ENCODE results near the gene PDE6D. TPM values are rescaled to one million over a fixed set of nuclear protein-coding genes. Genes with fewer than 3 reads are reported as not detected.

Gene PDE6D
- total RNA-seq, 1 experiment from 2014 or later = 43.8 TPM

- Histone ChIP-seq H3K27me3 (ENCODE audit: low read length) (no peaks in the 10 kb centered on the region), H4K20me1 (ENCODE audit: low read length) (no peaks in the 10 kb centered on the region), H3K79me2 (ENCODE audit: low read length) (no peaks in the 10 kb centered on the region), H3K4me3 (ENCODE audit: low read length) (no peak overlapping the region), H3K27ac (ENCODE audit: low read length) (no peak overlapping the region), H3K9me3 (ENCODE audit: low read length) (no peaks in the 10 kb centered on the region), H3K9ac (ENCODE audit: low read length) (no peak overlapping the region), H3K4me2 (ENCODE audit: low read length) (no peak overlapping the region), H3F3A (ENCODE audit: low read length, unreplicated experiment) (no peaks in the 10 kb centered on the region), H3K36me3 (ENCODE audit: low read depth, low read length) (no peaks in the 10 kb centered on the region), H3K4me1 (ENCODE audit: insufficient read depth, low read length) (no peaks in the 10 kb centered on the region), H3K9me2 (replicated peaks; ENCODE audit: low read length) (no peaks in the 10 kb centered on the region), H2AFZ (ENCODE audit: low read length) (no peak overlapping the region)
- TF ChIP-seq CTCF (conservative IDR thresholded peaks at IDR 0.05; ENCODE audit: low read depth, low read length) = no peak
- TF ChIP-seq EZH2 (IDR thresholded peaks at IDR 0.05; ENCODE audit: low read length, unreplicated experiment) = no peak
- no peak for TF ChIP-seq EZH2phosphoT487 (IDR thresholded peaks at IDR 0.05; ENCODE audit: borderline replicate concordance, low read length)
- POLR2A ChIA-PET (ENCODE audit: unreplicated experiment) = no interaction called here
- no TSS peak for BruUV-seq (replicated peaks)
- intact Hi-C loops (cut with micrococcal nuclease) = no loop called here
- CTCF ChIA-PET = no interaction called here
- ATAC-seq = no peak
- DNase-seq = no peak
Observed at GRCh38 chr2:231691251-231691772, 89.8 kb downstream of the PDE6D start.

- no TSS peak for BruUV-seq (replicated peaks)
- POLR2A ChIA-PET (ENCODE audit: unreplicated experiment) = no interaction called here
- Histone ChIP-seq H3K4me2 (ENCODE audit: low read length) (no peak overlapping the region), H3K79me2 (ENCODE audit: low read length) (no peaks in the 10 kb centered on the region), H4K20me1 (ENCODE audit: low read length) (no peaks in the 10 kb centered on the region), H3K4me1 (ENCODE audit: insufficient read depth, low read length) (no peaks in the 10 kb centered on the region), H3K27me3 (ENCODE audit: low read length) (no peaks in the 10 kb centered on the region), H3K9me2 (replicated peaks; ENCODE audit: low read length) (no peaks in the 10 kb centered on the region), H3K9ac (ENCODE audit: low read length) (no peak overlapping the region), H3K36me3 (ENCODE audit: low read depth, low read length) (no peaks in the 10 kb centered on the region), H3K4me3 (ENCODE audit: low read length) (no peak overlapping the region), H2AFZ (ENCODE audit: low read length) (no peak overlapping the region), H3K27ac (ENCODE audit: low read length) (no peak overlapping the region), H3K9me3 (ENCODE audit: low read length) (no peaks in the 10 kb centered on the region), H3F3A (ENCODE audit: low read length, unreplicated experiment) (no peaks in the 10 kb centered on the region)
- intact Hi-C loops (cut with micrococcal nuclease) = no loop called here
- ATAC-seq (no peak), DNase-seq (no peak)
- CTCF ChIA-PET = no interaction called here
- no peak for TF ChIP-seq CTCF (conservative IDR thresholded peaks at IDR 0.05; ENCODE audit: low read depth, low read length)
- TF ChIP-seq EZH2phosphoT487 (IDR thresholded peaks at IDR 0.05; ENCODE audit: borderline replicate concordance, low read length) = no peak
- TF ChIP-seq EZH2 (IDR thresholded peaks at IDR 0.05; ENCODE audit: low read length, unreplicated experiment) = no peak
Observed at GRCh38 chr2:231689124-231689893, 91.8 kb downstream of the PDE6D start.

GRCh38 chr2:231688719-231689118 lies 92.4 kb downstream of the PDE6D start:
- DNase-seq = no peak
- Histone ChIP-seq H3K27me3 (ENCODE audit: low read length) (no peaks in the 10 kb centered on the region), H3K79me2 (ENCODE audit: low read length) (no peaks in the 10 kb centered on the region), H3K9me2 (replicated peaks; ENCODE audit: low read length) (no peaks in the 10 kb centered on the region), H4K20me1 (ENCODE audit: low read length) (no peaks in the 10 kb centered on the region), H3K4me1 (ENCODE audit: insufficient read depth, low read length) (no peaks in the 10 kb centered on the region), H3F3A (ENCODE audit: low read length, unreplicated experiment) (no peaks in the 10 kb centered on the region), H2AFZ (ENCODE audit: low read length) (no peak overlapping the region), H3K4me3 (ENCODE audit: low read length) (no peak overlapping the region), H3K27ac (ENCODE audit: low read length) (no peak overlapping the region), H3K4me2 (ENCODE audit: low read length) (no peak overlapping the region), H3K9ac (ENCODE audit: low read length) (no peak overlapping the region), H3K9me3 (ENCODE audit: low read length) (no peaks in the 10 kb centered on the region), H3K36me3 (ENCODE audit: low read depth, low read length) (no peaks in the 10 kb centered on the region)
- TF ChIP-seq EZH2 (IDR thresholded peaks at IDR 0.05; ENCODE audit: low read length, unreplicated experiment) (no peak), EZH2phosphoT487 (IDR thresholded peaks at IDR 0.05; ENCODE audit: borderline replicate concordance, low read length) (no peak), CTCF (conservative IDR thresholded peaks at IDR 0.05; ENCODE audit: low read depth, low read length) (no peak)
- ChIA-PET POLR2A (ENCODE audit: unreplicated experiment) (no interaction called here), CTCF (no interaction called here)
- intact Hi-C loops (cut with micrococcal nuclease) = no loop called here
- no TSS peak for BruUV-seq (replicated peaks)
- ATAC-seq = no peak

All from PC-3 (cell line).